GM12872 (cell line): ENCODE results near the gene ASIC4.

Experiments used
- TF ChIP-seq, protein P1 (sequence below): IDR thresholded peaks from 3 replicates; pipeline ENCODE4 v1.5.1; 2011; ENCODE audit warnings: low read depth, mild to moderate bottlenecking, low read length, moderate library complexity; ENCODE audit not compliant: insufficient read depth

ASIC4 gene

DNA sequence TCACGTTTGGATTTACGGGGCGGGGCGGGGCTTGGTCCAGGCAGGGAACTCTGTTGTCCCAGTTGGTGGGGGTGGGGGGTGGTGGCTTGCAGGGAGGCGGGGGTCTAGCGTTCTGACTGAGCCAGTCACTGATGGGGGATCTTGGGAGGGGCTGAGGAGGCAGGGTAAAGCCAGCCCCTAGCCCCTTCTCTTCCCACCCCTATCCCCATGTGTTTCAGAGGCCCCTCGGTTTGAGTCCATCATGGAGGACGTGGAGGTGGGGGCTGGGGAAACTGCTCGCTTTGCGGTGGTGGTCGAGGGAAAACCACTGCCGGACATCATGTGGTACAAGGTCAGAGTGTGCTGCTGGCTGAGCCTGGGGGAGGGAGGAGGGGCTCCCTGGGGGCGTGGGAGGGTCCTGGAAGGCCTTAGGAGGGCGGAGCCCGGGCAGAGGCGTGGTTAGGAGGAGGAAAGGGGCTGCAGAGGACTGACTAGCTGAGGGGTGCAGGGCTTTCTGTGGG is 37.6 kb upstream of the ASIC4 start:
- TF ChIP-seq, protein P1, sequence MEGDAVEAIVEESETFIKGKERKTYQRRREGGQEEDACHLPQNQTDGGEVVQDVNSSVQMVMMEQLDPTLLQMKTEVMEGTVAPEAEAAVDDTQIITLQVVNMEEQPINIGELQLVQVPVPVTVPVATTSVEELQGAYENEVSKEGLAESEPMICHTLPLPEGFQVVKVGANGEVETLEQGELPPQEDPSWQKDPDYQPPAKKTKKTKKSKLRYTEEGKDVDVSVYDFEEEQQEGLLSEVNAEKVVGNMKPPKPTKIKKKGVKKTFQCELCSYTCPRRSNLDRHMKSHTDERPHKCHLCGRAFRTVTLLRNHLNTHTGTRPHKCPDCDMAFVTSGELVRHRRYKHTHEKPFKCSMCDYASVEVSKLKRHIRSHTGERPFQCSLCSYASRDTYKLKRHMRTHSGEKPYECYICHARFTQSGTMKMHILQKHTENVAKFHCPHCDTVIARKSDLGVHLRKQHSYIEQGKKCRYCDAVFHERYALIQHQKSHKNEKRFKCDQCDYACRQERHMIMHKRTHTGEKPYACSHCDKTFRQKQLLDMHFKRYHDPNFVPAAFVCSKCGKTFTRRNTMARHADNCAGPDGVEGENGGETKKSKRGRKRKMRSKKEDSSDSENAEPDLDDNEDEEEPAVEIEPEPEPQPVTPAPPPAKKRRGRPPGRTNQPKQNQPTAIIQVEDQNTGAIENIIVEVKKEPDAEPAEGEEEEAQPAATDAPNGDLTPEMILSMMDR: no peak

DNA sequence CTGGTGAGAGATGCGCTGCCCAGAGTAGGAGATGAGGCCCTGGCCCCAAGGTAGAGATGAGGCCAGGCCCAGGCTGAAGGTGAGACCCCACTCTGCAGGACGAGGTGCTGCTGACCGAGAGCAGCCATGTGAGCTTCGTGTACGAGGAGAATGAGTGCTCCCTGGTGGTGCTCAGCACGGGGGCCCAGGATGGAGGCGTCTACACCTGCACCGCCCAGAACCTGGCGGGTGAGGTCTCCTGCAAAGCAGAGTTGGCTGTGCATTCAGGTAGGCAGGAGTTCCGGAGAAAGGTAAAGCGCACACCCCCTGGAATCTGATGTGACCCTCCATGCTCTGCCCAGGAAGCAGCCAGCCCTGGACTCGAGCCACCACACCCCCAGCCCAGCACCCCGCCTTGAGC is 37.1 kb upstream of the ASIC4 start:
- TF ChIP-seq, protein P1: no peak

DNA sequence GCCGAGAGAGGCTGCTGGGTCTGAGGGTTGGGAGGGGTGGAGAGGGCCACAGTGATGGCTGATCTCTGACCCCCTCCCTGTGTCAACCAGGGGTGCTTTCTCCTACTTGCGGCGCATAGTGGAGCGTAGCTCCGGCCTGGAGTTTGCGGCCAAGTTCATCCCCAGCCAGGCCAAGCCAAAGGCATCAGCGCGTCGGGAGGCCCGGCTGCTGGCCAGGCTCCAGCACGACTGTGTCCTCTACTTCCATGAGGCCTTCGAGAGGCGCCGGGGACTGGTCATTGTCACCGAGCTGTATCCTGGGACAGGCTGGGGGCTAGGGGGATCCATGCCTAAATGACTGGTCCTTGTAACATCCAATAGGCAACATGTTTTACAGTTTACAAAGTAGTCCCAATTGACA is 36.5 kb upstream of the ASIC4 start:
- TF ChIP-seq, protein P1: no peak

DNA sequence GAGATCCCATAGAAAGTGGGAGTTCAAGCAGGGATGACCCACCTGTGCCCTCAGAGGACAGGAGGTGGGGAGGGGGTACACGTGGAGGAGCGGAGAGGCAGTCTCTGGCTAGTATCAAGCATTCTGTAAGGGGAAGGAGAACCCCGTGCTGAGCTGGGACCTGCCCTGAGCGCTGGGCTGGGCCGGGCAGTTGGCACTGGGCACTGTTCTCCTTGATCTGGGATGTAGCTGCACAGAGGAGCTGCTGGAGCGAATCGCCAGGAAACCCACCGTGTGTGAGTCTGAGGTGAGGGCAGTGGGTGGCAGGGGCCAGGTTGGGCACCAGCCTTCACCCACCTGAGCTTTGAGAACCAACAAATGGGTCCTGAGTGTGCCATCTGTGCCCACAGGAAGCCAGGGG is 35.4 kb upstream of the ASIC4 start:
- TF ChIP-seq, protein P1: no peak

DNA sequence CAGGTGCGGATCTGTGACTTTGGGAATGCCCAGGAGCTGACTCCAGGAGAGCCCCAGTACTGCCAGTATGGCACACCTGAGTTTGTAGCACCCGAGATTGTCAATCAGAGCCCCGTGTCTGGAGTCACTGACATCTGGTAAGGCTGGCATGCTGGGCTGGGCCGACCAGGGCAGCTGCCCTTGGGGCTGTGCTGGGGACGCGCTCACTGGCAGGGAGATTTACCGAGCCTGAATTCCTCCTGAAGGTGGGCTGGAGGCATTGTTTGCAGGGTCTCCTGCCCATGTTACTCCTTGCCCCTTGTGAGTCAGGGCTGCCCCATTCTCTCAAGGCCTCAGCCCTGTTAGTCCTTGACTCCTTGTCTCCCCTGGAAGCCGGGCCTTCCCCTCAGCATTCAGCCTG is 34.3 kb upstream of the ASIC4 start:
- TF ChIP-seq, protein P1: no peak

DNA sequence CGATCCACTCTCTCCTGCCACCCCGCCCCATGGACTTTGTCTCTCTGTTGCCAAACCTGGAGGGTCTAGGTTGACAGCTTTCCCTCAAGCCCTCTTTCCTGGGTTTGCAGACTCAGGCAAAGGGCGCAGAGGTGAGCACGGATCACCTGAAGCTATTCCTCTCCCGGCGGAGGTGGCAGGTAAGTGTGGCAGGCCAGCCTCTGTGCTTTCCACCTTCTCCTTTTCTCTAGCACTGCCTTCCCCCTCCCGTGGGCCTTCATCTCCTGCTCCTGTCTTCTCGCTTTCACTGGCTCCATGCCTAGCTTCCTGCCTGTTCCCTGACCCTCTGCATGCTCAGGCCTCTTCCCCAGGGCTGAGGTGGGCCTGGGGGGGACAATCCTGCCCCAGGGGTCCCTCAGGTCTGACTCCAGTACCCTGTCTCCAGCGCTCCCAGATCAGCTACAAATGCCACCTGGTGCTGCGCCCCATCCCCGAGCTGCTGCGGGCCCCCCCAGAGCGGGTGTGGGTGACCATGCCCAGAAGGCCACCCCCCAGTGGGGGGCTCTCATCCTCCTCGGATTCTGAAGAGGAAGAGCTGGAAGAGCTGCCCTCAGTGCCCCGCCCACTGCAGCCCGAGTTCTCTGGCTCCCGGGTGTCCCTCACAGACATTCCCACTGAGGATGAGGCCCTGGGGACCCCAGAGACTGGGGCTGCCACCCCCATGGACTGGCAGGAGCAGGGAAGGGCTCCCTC is 31.4 kb upstream of the ASIC4 start:
- TF ChIP-seq, protein P1: no peak

DNA sequence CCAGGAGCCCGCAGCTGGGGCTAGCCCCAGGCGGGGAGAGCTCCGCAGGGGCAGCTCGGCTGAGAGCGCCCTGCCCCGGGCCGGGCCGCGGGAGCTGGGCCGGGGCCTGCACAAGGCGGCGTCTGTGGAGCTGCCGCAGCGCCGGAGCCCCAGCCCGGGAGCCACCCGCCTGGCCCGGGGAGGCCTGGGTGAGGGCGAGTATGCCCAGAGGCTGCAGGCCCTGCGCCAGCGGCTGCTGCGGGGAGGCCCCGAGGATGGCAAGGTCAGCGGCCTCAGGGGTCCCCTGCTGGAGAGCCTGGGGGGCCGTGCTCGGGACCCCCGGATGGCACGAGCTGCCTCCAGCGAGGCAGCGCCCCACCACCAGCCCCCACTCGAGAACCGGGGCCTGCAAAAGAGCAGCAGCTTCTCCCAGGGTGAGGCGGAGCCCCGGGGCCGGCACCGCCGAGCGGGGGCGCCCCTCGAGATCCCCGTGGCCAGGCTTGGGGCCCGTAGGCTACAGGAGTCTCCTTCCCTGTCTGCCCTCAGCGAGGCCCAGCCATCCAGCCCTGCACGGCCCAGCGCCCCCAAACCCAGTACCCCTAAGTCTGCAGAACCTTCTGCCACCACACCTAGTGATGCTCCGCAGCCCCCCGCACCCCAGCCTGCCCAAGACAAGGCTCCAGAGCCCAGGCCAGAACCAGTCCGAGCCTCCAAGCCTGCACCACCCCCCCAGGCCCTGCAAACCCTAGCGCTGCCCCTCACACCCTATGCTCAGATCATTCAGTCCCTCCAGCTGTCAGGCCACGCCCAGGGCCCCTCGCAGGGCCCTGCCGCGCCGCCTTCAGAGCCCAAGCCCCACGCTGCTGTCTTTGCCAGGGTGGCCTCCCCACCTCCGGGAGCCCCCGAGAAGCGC is 30.6 kb upstream of the ASIC4 start:
- TF ChIP-seq, protein P1: no peak
